SIG-M5 treated with dmso at 0.1 percent for 504 hours (cell line): ENCODE results near the gene ACCS.

ENCODE experiments used
- DNase-seq: peaks from one replicate; lab custom pipeline; 2025; ENCODE audit not compliant: unreplicated experiment; lab: John Stamatoyannopoulos, UW

The ACCS gene, protein sequence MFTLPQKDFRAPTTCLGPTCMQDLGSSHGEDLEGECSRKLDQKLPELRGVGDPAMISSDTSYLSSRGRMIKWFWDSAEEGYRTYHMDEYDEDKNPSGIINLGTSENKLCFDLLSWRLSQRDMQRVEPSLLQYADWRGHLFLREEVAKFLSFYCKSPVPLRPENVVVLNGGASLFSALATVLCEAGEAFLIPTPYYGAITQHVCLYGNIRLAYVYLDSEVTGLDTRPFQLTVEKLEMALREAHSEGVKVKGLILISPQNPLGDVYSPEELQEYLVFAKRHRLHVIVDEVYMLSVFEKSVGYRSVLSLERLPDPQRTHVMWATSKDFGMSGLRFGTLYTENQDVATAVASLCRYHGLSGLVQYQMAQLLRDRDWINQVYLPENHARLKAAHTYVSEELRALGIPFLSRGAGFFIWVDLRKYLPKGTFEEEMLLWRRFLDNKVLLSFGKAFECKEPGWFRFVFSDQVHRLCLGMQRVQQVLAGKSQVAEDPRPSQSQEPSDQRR

DNA sequence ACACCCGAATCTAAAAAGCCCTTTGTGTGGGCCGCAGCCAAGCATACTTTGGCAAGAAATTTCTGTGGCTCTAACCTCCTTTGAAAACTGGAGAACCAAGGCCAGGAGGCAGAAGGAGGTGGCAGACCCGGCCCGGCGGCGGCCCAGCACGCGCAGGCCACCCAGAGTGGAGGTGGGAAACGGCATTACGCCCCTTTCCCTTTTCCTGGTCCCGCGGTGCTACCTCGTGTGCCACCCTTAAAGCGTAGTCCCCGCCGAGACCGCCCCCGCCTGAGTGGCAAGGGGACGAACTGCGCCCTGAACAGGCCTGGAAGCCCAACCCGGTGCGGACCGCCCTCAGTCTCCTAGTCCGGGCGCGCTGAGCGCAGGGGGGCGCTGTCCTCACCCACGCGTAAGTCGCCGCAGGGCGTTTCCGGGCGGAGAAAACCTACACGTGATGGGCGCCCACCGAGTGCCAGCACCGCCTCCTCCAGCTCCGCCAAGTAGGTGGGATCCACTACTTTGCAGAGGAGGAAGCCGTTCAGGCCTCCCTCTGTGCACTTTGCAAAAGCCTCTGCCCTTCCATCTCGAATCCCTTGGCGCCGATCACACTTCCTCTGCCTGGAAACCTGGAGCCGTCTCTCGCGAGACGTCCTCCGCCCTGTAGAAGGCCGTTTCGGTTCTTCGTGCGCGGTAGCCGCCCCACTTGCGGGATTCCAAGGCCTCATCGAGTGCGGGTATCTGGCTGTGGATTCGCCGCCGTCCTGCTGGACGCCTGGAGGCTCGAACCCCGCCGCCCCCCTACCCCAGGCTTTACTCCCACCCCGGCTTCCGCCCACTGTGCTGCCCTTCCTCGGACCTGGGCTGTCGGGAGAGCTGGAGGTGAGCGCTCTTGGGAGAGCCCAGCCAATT lies at the start of gene ACCS:
ACCS (plus strand) TSS at position 430 of the 891 bp plus-strand sequence. CDS start 1,358 bp downstream, outside the sequence.
- peak; percentile 85 for DNase-seq

DNA sequence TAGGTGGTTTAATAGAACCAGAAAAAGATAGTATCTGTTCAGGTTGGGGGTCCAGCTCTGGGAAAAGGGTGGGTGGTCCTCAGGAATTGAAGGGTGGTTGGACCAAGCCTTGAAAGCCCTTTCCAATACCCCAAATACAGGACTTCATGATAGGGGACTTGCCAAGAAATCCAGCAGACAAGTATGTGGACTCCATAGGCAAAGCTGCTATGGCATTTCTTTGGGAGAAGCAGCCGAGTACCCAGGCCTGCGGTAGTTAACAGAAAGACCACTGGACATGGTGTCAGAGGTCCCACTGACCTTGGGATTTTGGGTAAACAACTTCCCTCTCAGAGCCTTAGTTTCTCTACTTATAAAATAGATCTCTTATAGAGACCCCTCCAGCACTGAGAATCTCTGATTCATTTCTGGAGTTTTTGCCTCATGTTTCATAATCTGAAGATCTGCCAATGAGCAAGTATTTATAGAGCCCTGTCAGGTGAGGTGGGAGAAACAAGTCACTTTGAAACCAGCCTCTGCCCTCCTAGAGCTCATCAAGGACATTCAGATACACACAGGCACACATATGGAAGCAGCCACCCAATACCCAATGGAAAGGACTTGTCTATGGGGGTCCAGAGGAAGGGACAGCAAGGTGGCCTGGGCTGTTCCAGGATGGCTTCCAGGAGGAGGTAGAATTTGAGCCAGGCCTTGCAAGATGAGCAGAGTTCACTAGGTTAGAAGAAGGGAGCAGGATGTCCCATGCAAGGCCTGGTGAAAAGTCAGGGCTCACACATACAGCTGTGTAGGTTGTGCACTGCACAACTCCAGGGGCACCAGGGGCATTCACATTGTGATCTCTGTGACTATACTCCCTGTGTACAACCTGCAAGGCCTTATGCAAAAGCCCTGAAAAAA lies 49.3 kb upstream of the ACCS start:
- DNase-seq: no peak

DNA sequence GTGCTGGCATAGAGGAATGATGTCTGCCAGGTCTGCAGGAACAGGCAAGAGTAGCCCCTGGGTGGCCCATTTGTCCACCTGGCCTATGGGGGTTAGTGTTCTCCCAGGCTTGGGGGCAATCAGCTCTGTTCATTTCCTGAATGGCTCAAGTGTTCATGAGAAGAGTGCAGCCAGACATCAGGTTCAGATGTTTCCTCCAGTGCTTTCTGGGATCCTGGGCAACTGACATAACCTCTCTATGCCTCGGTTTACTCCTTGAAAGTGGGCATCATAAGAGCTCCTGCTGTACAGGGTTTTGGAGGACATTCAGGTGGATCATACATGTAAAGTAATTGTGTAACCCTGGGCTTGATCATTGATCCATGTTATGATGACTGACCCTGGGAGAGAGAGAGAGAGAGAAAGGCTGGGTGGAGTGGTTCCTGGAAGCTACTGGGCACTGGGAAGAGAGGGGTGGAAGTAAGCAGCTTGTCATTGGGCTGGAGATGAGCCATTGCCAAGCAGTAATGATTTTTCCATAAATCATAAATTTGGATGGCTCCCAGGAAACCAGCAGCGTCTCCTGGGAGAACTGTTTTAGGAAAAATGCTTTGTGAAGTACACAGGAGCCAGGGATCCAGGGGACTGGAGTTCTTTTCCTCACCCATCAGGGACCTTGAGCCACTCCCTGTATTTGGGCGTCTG lies 48.5 kb upstream of the ACCS start:
- DNase-seq: no peak

DNA sequence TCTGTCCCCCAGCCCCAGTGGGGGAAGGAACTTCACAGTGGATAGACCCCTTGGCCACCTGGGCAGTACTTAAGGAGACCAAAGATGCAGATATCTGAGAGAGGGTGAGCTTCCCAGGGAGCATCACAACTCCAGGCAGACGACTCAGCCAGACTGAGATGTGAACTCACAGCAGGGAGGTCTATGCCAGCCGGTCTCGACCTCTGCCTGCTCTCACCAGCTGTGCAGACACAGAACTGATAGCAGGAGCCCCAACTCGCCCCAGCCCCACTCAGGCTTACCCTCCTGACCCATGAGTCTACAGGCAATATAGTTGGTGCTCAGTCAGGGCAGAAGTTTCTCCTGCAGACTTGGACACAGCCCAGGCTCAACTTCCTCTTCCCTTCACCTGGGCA lies 47.9 kb upstream of the ACCS start:
- no peak for DNase-seq

DNA sequence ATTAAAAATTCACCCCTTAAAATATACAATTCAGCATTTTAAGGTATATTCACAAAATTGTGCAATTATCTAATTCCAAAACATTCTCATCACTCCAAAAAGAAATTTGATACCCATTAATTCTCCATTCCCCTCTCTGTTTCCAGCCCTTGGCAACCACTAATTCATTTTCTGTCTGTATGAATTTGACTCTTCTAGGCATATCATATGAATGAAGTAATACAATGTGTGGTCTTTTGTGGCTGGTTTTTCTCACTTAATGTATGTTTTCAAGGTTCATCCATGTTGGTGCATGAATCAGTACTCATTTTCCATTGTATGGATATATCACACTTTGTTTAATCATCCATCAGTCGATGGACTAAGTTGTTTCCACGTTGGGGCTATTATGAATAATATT lies 47.2 kb upstream of the ACCS start:
- DNase-seq: no peak

DNA sequence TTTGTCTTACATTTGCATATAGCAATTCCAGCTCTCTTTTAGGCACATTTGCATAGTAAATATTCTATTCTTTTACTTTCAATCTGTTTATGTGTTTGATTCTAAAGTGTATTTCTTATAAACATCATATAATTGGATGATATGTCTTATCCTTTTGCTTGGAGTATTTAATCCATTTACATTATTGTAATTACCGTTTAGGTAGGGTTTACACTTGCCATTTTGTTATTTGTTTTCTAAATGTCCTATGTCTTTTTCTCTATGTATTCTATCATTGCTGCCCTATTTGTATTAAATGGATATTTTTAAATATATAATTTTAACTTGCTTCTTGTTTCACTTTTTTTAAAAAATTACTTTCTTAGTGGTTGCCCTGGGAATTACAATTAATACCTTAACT lies 41.1 kb upstream of the ACCS start:
- no peak for DNase-seq

DNA sequence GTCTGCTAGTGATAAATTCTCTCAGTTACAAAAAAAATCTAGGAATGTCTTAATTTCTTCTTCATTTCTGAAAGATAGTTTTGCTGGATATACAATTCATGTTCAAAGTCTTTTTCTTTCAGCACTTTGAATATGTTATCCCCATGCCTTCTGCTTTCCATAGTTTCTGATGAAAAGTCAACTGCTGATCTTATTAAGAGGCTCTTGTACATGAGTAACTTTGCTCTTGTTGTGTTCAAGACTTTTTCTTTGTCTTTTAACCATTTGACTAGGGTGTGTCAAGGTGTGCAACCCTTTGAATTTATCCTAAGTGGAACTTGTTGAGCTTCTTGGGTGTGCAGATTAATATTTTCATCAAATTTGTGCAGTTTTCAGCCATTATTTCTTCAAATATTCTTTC lies 40.3 kb upstream of the ACCS start:
- DNase-seq: no peak

DNA sequence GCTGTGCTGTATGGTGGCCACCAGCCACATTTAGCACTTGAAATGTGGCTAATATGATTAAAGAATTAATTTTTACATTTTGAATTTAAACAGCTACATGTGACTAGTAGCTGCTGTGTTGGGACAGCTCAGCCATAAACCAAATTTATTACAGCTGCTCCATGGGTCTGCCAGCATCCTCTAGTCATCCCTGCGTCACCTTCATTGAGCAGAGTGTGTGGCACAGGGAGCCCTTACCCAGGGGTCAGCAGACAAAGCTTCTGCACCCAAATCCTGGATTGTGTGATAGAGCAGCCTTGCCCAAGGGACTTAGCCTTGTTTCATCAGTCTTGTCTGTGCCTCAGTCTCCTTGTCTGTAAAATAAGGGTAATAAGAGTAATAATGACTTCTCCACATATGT lies 37.7 kb upstream of the ACCS start:
- no peak for DNase-seq

DNA sequence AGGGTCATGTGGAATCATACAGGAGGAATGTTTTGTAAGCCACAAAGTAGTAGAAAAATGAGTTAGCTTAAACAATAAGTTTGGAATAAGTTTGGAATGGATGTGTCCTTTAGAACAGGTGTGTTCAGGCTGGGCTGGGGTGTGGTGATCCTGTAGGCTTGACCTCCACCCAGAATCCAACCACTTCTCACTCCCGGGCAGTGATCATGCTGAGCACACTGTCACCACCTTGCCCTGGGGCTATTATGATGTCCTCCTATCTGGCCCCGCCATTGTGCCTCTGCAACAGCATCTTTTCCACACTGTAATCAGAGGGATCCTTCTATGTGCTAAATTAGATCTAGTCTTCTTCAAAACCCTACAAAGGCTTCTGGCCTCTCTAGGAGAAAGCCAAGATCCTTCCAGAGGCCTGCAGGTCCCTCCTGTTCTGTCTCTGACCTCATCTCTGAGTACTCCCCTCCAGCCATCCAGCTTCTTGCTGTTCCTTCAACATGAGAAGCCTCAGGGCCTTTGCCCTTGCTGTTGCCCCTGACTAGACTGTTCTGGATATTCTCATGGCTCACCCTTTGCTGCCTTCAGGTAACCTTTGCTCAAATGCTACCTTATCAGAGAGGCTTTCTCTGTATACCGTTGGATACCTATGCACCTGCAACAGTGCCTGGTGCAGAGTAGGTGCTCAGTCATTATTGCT lies 37.1 kb upstream of the ACCS start:
- DNase-seq: no peak

DNA sequence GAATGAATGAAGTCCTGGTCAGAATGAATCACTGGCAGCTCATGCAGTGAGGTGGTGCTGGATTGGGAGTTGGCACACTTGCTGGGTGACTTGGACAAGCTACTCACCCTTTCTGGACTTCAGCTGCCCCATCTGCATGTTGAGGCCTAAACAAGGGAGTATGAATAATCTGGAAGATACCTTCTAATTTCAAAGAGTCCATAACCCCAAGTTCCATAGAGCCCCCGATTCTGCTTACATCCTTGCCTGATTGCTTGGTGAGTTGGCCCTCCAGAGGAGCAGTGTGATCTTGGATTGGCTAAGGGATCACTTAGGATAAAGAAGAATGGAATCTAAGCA lies 36.6 kb upstream of the ACCS start:
- no peak for DNase-seq

DNA sequence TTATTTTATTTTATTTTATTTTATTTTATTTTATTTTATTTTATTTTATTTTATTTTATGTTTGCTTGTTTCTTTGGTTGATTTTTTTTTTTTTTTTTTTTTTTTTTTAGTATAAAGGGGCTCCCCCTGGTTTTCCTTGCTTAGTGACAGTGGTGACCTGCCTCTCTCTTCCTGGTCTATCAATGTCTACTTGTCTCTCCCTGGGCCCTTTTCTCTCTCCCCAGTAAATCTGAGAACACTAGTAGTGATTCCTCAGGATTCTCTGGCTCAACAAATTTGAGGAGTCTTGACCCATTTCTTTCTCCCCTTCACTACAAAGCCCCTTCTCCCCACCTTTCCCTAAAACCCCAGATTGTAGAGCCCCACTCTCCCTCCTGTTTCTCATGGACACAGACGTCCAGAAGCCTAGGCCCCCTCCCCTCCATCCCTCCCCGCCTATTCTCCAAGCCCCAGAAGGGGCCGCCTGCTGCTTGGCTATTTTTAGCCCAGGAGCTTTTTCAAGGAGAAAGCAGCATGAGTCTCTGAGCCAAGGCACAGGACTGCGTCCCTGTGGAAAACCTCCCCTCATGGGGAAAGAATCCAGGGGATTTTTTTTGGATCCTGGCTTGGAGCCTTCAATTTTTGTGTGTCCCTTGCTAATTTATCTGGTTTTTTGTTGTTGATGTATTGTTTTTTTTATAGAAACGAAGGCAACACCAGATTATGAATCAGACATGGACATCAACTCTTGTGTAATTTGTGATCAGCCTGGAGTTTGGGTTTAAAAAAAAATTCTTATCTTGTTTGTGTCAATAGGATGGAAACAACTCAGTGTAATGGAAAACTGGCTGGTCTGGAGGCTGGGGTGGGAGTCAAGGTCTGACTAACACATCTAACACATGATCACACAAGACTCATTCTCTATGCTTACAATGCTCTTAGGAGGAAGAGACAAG lies 35.8 kb upstream of the ACCS start:
- no peak for DNase-seq

DNA sequence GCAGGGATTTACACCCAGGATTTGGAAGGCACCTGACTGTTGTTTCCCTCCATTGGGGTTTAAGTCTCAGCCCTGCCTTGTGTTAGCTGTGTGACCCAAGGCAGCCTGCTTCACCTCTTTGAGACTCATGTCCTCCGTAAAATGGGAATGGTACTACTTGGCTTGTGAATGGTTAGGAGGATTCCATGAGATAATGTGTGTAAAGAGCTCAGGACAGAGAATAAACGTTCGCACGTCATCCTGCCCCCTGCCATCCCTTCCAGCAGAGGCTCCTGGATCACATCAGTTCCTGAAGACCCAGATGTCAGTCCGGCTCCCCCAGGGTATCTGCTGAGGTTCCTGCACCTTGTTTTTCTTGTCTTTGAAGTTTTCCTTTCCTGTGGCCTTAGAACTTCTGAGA lies 35.1 kb upstream of the ACCS start:
- no peak for DNase-seq

DNA sequence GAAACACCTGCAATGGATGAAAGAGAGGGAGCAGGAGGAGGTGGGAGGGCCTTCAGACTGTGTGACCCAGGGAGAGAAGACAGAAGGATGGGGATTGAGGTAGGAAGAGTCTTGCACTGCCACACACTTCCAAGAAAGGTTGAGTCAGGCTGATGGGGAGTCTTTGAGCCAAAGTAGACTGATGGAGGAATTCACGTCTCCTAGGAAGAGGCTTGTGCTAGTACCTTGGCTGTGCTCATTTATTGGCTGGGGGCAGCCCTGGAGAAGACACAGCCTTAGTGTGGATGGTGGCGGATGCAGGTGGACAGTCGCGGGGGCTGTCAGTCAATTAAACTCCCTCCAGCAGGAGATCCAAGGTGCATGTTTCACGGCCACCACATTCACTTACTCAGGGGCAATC lies 34.5 kb upstream of the ACCS start:
- no peak for DNase-seq

DNA sequence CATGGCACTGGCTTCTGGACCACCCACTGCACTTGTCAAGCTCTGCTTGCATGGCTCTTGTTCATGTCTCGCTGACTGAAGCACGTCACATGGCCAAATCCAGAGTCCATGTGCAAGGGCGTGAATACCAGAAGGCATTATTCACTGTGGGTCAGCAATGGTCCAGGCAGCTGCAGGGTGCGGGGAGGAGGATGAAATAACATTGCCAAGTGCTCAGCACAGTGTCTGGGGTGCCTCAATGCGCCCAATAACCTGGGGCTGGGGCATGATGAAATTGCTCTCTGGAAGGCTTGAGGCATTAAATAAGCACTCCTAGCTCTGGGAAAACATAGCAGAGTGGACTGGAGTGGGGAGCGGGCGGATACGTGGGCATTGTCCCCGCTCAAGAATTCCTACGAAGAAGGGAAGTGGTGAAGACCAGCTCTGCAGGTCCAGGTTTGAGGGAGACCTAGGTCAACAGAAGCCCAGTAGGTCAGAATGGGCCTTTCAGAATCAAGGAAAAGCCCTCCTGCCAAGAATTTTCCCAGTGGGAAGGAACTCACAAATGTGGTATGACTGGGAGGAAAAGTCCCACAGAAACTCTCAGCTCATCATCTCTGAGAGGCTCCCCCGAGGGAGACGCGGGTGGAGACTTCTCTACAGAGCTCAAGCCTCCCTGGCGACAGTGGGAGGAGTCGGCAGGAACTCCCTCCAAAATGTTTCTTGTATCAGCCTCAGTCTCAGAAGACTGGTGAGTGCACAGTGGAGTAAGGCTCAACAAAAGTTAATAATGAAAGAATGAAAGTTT lies 33.6 kb upstream of the ACCS start:
- DNase-seq: no peak

DNA sequence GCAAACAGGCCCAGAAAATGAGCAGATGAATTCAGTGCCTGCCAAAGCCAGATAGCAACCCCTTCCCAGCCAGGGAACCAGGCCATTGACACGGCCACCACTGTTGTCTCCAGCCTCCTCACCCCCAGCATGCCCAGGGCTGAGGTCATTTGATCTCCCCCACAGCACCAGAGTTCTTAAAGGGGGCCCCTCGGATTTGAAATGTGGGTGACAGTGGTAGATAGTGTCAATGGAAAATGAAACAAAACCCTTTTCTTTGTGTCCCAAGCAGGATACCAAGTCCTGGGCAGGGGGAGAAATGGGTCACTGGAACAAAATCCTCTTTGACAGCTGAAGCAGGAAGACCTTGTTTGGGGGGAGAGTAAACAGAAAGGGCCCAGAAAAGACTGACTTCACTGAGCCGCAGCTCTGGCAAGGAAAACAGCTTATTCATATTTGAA lies 32.6 kb upstream of the ACCS start:
- DNase-seq: no peak

DNA sequence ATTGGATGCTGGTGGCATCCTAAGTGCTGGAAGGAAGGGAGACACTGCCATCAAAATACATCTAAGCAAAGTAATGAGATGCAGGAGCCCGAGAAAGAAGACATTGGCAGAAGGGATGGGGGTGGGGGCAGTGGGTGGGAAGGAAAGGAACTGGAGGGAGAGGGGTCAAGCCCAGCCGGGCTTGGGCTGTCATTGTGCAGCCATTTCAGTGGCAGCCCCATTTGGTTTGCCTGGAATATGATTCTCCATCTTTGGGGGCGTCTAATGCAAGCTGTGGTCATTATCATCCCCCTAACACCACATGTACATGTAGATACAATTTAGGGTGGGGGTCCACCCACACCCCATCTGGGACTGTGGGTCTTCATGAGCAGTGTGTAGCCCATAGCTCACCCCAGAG lies 32.2 kb upstream of the ACCS start:
- no peak for DNase-seq

DNA sequence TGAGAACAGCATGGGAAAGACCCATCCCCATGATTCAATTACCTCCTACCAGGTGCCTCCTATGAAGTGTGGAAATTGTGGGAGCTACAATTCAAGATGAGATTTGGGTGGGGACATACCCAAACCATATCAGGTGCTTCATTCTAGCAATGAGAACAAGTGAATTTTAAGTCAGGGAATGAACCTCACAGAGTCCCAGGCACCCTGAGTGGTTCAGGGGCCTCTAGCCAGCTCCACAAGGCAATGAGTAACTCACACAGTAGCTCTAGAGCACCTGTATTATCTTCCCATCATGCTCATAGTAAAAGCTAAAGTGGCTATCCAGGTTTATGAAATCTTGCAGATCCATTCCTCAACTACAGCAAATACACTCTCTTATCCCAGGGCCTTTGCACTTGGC lies 31.4 kb upstream of the ACCS start:
- DNase-seq: no peak
